ENCODE results near the gene RPS6KA3. TPM values are rescaled to one million over a fixed set of nuclear protein-coding genes. Genes with fewer than 3 reads are reported as not detected.

The RPS6KA3 gene
- total and polyA plus RNA-seq, 2 experiments from 2014 or later, result 38.6 to 99.4 TPM

DNA sequence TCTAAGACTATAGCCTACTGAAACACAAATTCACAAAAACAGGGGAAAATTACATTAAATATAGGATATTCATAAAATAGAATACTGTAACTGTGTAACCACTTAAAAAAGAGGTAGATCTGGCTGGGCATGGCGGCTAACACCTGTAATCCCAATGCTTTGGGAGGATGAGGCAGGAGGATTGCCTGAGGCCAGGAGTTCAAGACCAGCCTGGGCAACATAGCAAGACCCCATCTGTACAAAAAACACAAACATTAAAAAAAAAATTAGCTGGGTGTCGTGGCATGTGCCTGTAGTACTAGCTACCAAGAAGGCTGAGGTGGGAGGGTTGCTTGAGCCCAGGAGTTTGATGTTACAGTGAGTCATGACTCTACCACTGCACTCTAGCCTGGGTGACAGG is 33.4 kb downstream of the RPS6KA3 start:
- no peak overlapping the region for H3K27ac ChIP-seq
- no peak overlapping the region for H3K4me2 ChIP-seq
- H3K36me3 ChIP-seq (replicated peaks; ENCODE audit: insufficient read depth, low read depth), result no peaks in the 10 kb centered on the region
- WGBS (ENCODE audit: low lambda C conversion rate, missing lambda C conversion rate), result 64% methylated on average over 2 of the region's 2 CpGs
- DNase-seq (ENCODE audit: low spot score), result no peak
- no peaks in the 10 kb centered on the region for H3K9me3 ChIP-seq (ENCODE audit: low read depth)
- no peaks in the 10 kb centered on the region for H3K27me3 ChIP-seq
- no peaks in the 10 kb centered on the region for H3K4me1 ChIP-seq (ENCODE audit: insufficient read depth)
- no peak overlapping the region for H3K4me3 ChIP-seq
- H3K9me2 ChIP-seq (replicated peaks; ENCODE audit: insufficient read depth), result no peaks in the 10 kb centered on the region
- H4K20me1 ChIP-seq (ENCODE audit: insufficient read depth, poor library complexity, severe bottlenecking), result no peaks in the 10 kb centered on the region
- TF ChIP-seq, protein P1, sequence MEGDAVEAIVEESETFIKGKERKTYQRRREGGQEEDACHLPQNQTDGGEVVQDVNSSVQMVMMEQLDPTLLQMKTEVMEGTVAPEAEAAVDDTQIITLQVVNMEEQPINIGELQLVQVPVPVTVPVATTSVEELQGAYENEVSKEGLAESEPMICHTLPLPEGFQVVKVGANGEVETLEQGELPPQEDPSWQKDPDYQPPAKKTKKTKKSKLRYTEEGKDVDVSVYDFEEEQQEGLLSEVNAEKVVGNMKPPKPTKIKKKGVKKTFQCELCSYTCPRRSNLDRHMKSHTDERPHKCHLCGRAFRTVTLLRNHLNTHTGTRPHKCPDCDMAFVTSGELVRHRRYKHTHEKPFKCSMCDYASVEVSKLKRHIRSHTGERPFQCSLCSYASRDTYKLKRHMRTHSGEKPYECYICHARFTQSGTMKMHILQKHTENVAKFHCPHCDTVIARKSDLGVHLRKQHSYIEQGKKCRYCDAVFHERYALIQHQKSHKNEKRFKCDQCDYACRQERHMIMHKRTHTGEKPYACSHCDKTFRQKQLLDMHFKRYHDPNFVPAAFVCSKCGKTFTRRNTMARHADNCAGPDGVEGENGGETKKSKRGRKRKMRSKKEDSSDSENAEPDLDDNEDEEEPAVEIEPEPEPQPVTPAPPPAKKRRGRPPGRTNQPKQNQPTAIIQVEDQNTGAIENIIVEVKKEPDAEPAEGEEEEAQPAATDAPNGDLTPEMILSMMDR (IDR thresholded peaks at IDR 0.05; ENCODE audit: poor library complexity), result no peak
- no peak for TF ChIP-seq EZH2 (IDR thresholded peaks at IDR 0.05; ENCODE audit: borderline replicate concordance)
- no peak for TF ChIP-seq EZH2phosphoT487 (IDR thresholded peaks at IDR 0.05; ENCODE audit: low read depth, severe bottlenecking, unreplicated experiment)
- H3K79me2 ChIP-seq, result peaks cover 18% of the 10 kb centered on the region
- H2AFZ ChIP-seq, result no peak overlapping the region

DNA sequence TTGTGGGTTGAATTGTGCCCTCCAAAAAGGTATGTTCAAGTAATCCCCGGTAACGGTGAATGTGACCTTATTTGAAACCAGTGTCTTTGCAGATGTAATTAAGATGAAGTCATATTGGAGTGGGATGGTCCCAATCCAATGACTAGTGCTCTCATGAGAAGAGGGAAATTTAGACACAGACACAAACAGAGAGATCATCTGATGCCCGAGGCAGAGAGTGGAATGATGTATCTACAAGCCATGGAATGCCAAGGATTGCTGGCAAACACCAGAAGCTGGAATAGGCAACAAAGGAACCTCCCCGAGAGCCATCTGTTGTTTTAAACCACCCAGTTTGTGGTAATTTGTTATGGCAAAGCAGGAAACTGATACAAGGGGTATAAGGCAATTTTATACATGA is 35.1 kb downstream of the RPS6KA3 start:
- WGBS (ENCODE audit: low lambda C conversion rate, missing lambda C conversion rate), result 87% methylated on average over 4 of the region's 4 CpGs
- H3K4me1 ChIP-seq (ENCODE audit: insufficient read depth), result no peaks in the 10 kb centered on the region
- no peaks in the 10 kb centered on the region for H3K9me3 ChIP-seq (ENCODE audit: low read depth)
- TF ChIP-seq EZH2phosphoT487 (IDR thresholded peaks at IDR 0.05; ENCODE audit: low read depth, severe bottlenecking, unreplicated experiment) (no peak), EZH2 (IDR thresholded peaks at IDR 0.05; ENCODE audit: borderline replicate concordance) (no peak)
- TF ChIP-seq, protein P1 (IDR thresholded peaks at IDR 0.05; ENCODE audit: poor library complexity), result no peak
- no peak overlapping the region for H2AFZ ChIP-seq
- H3K4me2 ChIP-seq, result no peak overlapping the region
- no peaks in the 10 kb centered on the region for H4K20me1 ChIP-seq (ENCODE audit: insufficient read depth, poor library complexity, severe bottlenecking)
- no peaks in the 10 kb centered on the region for H3K9me2 ChIP-seq (replicated peaks; ENCODE audit: insufficient read depth)
- DNase-seq (ENCODE audit: low spot score), result no peak
- H3K27me3 ChIP-seq, result no peaks in the 10 kb centered on the region
- H3K36me3 ChIP-seq (replicated peaks; ENCODE audit: insufficient read depth, low read depth), result no peaks in the 10 kb centered on the region
- no peak overlapping the region for H3K27ac ChIP-seq
- no peak overlapping the region for H3K4me3 ChIP-seq
- H3K79me2 ChIP-seq, result peaks cover 16% of the 10 kb centered on the region

DNA sequence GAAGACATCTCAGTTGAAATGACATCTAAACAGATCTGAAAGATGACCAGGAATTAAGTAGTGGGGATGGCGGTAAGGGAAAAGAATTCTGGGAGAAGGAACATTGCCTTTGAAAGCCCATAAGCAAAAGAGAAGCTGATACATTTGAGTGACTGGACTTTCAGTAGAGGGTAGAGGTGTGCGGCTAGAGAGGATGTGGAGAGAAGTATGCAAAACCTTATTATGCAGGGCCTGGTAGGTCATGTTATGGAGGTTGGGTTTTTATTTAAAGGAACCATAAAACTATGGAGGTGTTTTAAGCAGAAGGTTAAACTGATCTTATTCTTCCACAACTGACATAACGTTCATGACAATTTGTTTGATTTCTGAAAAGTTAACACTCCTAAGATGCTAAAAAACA is 36.3 kb downstream of the RPS6KA3 start:
- peaks cover 14% of the 10 kb centered on the region for H3K79me2 ChIP-seq
- WGBS (ENCODE audit: low lambda C conversion rate, missing lambda C conversion rate), result 84% methylated on average over 3 of the region's 3 CpGs
- no peaks in the 10 kb centered on the region for H3K4me1 ChIP-seq (ENCODE audit: insufficient read depth)
- H4K20me1 ChIP-seq (ENCODE audit: insufficient read depth, poor library complexity, severe bottlenecking), result no peaks in the 10 kb centered on the region
- TF ChIP-seq, protein P1 (IDR thresholded peaks at IDR 0.05; ENCODE audit: poor library complexity), result no peak
- TF ChIP-seq EZH2phosphoT487 (IDR thresholded peaks at IDR 0.05; ENCODE audit: low read depth, severe bottlenecking, unreplicated experiment), result no peak
- TF ChIP-seq EZH2 (IDR thresholded peaks at IDR 0.05; ENCODE audit: borderline replicate concordance), result no peak
- H3K27ac ChIP-seq, result no peak overlapping the region
- no peaks in the 10 kb centered on the region for H3K9me2 ChIP-seq (replicated peaks; ENCODE audit: insufficient read depth)
- H3K9me3 ChIP-seq (ENCODE audit: low read depth), result no peaks in the 10 kb centered on the region
- H3K36me3 ChIP-seq (replicated peaks; ENCODE audit: insufficient read depth, low read depth), result no peaks in the 10 kb centered on the region
- DNase-seq (ENCODE audit: low spot score), result no peak
- no peak overlapping the region for H3K4me2 ChIP-seq
- H3K4me3 ChIP-seq, result no peak overlapping the region
- no peaks in the 10 kb centered on the region for H3K27me3 ChIP-seq
- H2AFZ ChIP-seq, result no peak overlapping the region

DNA sequence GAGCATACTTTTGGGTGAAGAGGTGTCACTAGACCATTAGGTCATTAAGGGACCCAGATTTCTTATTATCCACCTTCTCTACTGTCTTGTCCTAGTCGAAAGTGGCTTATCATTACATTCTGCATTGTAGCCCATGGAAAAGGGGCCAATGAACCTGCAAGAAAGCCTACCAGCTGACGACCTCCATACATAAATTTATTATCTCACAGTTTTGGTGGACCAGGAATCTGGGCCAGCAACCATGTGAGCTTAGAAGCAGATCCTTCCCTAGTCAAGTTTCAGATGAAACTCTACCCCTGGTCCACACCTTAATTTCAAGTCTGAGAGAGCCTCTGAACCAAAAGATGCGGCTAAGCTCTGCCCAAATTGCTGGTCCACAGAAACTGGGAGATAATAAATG is 37.6 kb downstream of the RPS6KA3 start:
- 61% methylated on average over 3 of the region's 3 CpGs for WGBS (ENCODE audit: low lambda C conversion rate, missing lambda C conversion rate)

More for the DNA sequence above, 37.6 kb downstream of the RPS6KA3 start:
- H3K79me2 ChIP-seq, result peaks cover 5% of the 10 kb centered on the region
- H3K36me3 ChIP-seq (replicated peaks; ENCODE audit: insufficient read depth, low read depth), result no peaks in the 10 kb centered on the region
- no peak overlapping the region for H3K4me2 ChIP-seq
- TF ChIP-seq, protein P1 (IDR thresholded peaks at IDR 0.05; ENCODE audit: poor library complexity), result no peak
- TF ChIP-seq EZH2 (IDR thresholded peaks at IDR 0.05; ENCODE audit: borderline replicate concordance), result no peak
- no peak for TF ChIP-seq EZH2phosphoT487 (IDR thresholded peaks at IDR 0.05; ENCODE audit: low read depth, severe bottlenecking, unreplicated experiment)
- no peaks in the 10 kb centered on the region for H3K9me2 ChIP-seq (replicated peaks; ENCODE audit: insufficient read depth)
- H3K27me3 ChIP-seq, result no peaks in the 10 kb centered on the region
- DNase-seq (ENCODE audit: low spot score), result no peak
- no peaks in the 10 kb centered on the region for H4K20me1 ChIP-seq (ENCODE audit: insufficient read depth, poor library complexity, severe bottlenecking)
- no peak overlapping the region for H2AFZ ChIP-seq
- H3K27ac ChIP-seq, result no peak overlapping the region
- H3K4me3 ChIP-seq, result no peak overlapping the region
- no peaks in the 10 kb centered on the region for H3K4me1 ChIP-seq (ENCODE audit: insufficient read depth)
- H3K9me3 ChIP-seq (ENCODE audit: low read depth), result no peaks in the 10 kb centered on the region
